HS-5 (cell line): ENCODE measurements around the gene MRPL12.

Source experiments
- DNase-seq: peaks from one replicate; pipeline ENCODE4 v3.0.0-alpha.2; 2012; ENCODE audit warnings: low read depth

MRPL12 gene

GRCh38 chr17:81740395-81740961 is 37.3 kb downstream of the MRPL12 start:
- DNase-seq: no peak

GRCh38 chr17:81741049-81741593 is 38.0 kb downstream of the MRPL12 start:
- DNase-seq: no peak

GRCh38 chr17:81741594-81742452 is 38.7 kb downstream of the MRPL12 start:
- DNase-seq: no peak
